OCI-LY1 (cell line): ENCODE data around the gene HMG20B.
A peak's percentile ranks its signal among the peaks of the same experiment; 100 is the strongest.

Experiments used
- CTCF ChIP-seq: fragments of 200-600 bp; sonication (generic), shearing (Covaris generic); IDR thresholded peaks from 2 replicates; pipeline ENCODE4 v1.5.1; 2017; ENCODE audit warnings: mild to moderate bottlenecking, antibody characterized with exemption, low read length, moderate library complexity, mixed read lengths
- EZH2 ChIP-seq: fragments of 200-600 bp; sonication (generic), shearing (Covaris generic); IDR thresholded peaks from 2 replicates; pipeline ENCODE4 v1.8.0; 2017; ENCODE audit warnings: borderline replicate concordance, mixed run types, mild to moderate bottlenecking, antibody characterized with exemption, low read length, moderate library complexity, mixed read lengths

- TF ChIP-seq CTCF, result peak; percentile 14; the same call in 1 of the 2 replicates
- TF ChIP-seq EZH2, result no peak
These were observed 34.4 kb upstream of the HMG20B start for GRCh38 chr19:3538258-3538929.
